NB4 (cell line): ENCODE measurements around the gene LRIG1.

Source experiments
- CTCF ChIP-seq: IDR thresholded peaks from one replicate; pipeline ENCODE4 v1.5.1; 2012; ENCODE audit warnings: low read depth, low read length
- POLR2A ChIP-seq: IDR thresholded peaks from 2 replicates; pipeline ENCODE4 v1.6.1; 2011; ENCODE audit warnings: mild to moderate bottlenecking; ENCODE audit not compliant: insufficient read length; ENCODE audit errors: extremely low read depth

GRCh38 chr3:66525771-66526170 lies 24.9 kb upstream of the LRIG1 start:
- TF ChIP-seq CTCF (no peak), POLR2A (no peak)
